ENCODE measurements around the gene PNPLA5. TPM values are rescaled to one million over a fixed set of nuclear protein-coding genes. Genes with fewer than 3 reads are reported as not detected.
"Not testable (repeated sequence)": the region's sequence is repeated elsewhere in the genome, so short reads cannot be mapped to it uniquely, and the experiment has no call there.

Gene PNPLA5
- total RNA-seq, 1 donor from 2014 or later: not detected

- DNase-seq (ENCODE audit: low read depth in 2 of 2): no peak
Observed at GRCh38 chr22:43881091-43882061, 10.4 kb downstream of the PNPLA5 start.

DNA sequence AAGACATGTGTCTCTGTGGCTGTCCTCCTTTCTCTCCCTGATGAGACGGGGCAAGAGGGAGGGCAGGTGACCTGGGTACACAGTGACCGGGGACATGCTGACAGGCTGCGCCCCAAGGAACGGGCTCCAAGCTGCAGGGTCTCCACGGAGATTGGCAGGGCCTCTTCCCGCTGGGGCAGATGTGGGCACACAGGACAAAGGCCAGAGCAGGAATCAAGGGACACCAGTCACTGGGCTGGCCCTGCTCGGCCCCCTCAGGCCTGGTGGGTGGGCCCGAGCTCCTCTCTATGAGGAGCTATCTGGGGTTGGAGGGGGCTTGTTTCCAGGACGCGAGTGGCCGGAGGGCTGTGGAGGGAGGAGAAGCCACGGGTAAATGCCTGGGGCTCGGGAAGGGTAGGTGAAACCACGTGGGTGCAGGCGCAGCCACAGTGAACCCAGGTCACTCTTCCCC, 11.2 kb downstream of the PNPLA5 start:
- DNase-seq (ENCODE audit: low read depth in 2 of 2): no peak

DNA sequence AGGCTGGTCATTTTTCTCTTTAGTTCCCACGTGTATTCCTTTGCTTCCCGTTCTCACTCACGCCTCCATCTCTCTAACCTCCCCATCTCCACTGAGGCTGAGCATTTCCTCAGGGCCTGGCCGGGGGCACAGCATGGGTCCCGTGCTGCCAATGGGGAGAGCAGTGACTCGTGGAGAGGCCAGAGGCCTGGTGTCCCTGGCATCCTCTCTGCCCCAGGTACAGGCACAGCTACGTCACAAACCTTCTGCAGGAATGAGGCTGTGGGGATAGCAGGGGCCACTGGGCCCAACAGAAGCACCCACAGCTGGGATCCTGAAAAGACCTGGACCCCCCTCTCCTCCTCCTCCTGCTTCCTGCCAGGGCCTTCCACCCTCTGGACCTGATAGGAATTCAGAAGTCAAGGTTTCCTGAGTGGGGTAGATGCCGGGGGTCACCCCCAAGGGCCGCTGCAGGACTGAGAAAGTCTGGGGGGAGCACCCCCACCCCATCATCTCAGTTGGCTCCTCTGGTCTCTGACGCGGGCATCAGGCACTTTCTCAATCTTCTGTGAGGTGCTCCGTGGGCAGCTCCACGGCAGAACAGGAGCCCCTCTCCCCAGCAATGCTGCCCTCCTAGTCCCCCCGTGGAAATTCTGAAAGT, 11.8 kb downstream of the PNPLA5 start:
- no peak for DNase-seq (ENCODE audit: low read depth in 2 of 2)

DNA sequence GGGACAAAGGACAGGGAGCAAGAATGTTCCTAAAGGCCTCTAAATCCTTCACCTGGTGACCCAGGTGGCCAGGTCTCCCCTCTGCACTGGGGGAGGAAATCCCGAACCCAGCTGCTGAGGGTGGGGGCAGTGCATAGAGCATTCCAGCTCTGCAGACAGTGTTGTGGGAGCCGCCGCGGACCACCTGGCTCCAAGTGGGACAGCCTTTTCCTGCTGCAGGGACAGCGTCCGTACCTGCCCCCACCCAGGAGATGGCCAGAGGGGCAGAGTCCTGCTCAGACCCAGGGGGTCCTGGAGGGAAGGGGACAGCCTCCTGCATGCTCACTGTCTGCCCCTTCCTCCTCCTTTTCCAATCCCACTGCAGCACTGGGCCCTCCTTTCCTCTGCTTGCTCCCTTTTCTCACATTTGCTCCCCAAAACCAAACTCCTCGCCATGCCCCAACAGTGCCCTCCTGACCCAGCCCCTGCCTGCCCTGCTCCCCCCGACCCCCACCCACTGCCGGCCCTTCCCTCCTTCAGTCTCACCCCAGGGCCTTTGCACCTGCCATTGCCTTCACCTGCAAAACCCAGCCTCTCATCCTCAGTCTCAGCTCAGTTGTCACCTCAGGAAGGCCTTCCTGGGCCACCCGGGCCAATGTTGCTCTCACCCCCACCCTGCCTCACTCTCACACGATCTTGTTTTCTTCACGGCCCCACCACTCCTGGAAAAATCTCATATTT, 12.8 kb downstream of the PNPLA5 start:
- no peak for DNase-seq (ENCODE audit: low read depth in 2 of 2)

- DNase-seq (ENCODE audit: low read depth in 2 of 2): no peak
Observed at GRCh38 chr22:43878079-43878795, 13.6 kb downstream of the PNPLA5 start.

GRCh38 chr22:43876866-43877509, 14.8 kb downstream of the PNPLA5 start:
- DNase-seq (ENCODE audit: low read depth in 2 of 2): no peak

DNA sequence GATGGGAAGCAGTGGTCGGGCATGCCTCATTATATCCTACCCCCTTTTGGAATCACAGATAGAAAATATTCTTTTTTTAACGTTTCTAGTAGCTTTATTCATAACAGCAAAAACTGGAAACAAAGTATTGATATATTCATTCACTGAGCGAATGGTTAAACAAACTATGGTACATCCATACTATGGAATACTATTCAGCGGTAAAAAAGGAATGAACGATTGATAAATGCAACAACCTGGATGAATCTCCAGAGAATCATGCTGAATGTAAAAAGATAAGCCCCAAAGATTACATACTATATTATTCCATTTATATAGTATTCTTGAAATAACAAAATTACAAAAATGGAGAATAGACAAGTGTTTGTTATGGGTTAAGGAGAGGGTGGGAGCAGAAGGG, 22.0 kb downstream of the PNPLA5 start:
- DNase-seq (ENCODE audit: low read depth in 2 of 2): no peak

GRCh38 chr22:43869001-43869400, 22.8 kb downstream of the PNPLA5 start:
- DNase-seq (ENCODE audit: low read depth in 2 of 2): not testable (repeated sequence)

DNA sequence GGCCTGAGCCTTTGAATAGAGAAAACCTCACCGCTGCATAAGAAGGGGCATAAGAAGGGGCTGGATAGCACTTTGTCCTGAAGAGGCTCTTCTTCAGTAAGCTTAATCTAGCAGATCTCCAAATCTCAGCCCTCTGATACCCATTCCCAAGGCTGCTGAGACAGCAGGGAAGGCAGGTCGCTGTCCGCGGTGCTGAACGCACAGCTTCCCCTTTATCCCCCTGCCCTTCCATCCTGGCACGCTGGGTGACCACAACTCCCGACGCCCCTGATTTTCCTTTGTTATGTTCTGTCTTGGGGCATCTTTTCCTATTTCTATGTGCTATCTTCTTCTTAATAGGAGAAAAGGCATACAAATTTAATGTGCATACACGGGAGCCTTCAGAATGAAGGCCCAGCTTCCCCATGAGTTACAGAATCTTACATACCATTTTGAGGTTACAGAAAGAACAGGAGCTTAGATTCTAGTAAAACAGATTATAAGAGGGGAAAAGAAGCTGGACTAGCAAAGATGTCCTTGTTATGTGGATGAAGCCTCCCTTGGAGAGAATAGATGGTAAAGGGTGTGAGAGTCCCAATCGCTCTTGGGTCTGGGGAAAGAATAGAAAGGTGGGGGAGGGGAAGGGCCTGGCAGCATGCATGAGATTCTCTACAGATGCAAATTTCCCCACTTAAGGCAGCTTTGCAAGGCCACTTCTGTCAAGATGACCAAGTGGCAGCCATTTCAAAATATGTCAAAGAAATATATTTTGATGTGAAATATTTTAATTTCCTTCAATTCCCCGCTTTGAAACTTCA, 23.8 kb downstream of the PNPLA5 start:
- peak; percentile 32 to 68 for DNase-seq (ENCODE audit: low read depth in 2 of 2)

- no peak for DNase-seq (ENCODE audit: low read depth in 2 of 2)
Observed at GRCh38 chr22:43862882-43863202, 29.0 kb downstream of the PNPLA5 start.

- DNase-seq (ENCODE audit: low read depth in 2 of 2): no peak
Observed at GRCh38 chr22:43862074-43862881, 29.5 kb downstream of the PNPLA5 start, which contains the start of gene SULT4A1. Gene SULT4A1 (minus strand): TSS chr22:43862513. CDS start chr22:43862382, 131 bp downstream.

GRCh38 chr22:43861529-43861928, 30.3 kb downstream of the PNPLA5 start:
- no peak for DNase-seq (ENCODE audit: low read depth in 2 of 2)

GRCh38 chr22:43860831-43861230, 31.0 kb downstream of the PNPLA5 start:
- DNase-seq (ENCODE audit: low read depth in 2 of 2): no peak

DNA sequence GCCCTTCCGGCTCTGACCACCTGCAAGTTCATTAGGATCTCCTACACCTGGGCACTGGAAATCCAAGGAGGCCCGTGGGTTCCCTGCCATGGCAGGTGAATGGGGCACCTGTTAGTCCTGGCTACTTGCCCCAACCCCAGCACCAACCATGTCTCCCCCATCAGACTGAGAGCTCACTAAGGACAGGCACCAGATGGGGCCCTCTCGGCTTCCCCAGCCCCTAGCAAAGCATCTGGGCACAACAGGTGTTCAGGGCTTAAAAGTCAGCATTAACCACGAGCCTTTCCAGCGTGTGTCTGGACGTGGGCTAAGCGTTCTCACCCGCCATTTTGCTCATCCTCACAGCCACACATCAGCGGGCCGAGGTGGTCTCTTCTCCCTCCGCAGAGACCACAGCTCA, 31.7 kb downstream of the PNPLA5 start:
- no peak for DNase-seq (ENCODE audit: low read depth in 2 of 2)

GRCh38 chr22:43859621-43860020, 32.2 kb downstream of the PNPLA5 start:
- DNase-seq (ENCODE audit: low read depth in 2 of 2): no peak

DNA sequence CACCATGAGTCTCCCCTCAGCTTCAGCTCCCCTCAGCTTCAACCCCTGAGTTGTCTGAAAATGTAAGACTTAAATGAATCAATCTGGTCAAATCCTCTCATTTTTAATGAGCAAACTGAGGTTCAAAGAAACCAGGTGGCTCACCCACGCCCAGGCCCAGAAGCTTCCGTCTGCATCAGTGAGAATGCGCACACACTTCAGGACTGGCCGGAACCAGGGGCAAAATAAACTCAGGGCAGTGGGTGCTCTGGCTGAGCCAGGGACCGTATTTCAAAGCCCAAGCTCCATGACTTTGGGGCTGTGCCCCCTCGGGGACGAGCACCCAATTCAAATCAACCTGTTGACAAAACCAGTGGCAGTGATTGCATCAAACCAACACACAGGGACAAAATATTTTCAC, 32.6 kb downstream of the PNPLA5 start:
- DNase-seq (ENCODE audit: low read depth in 2 of 2): no peak

GRCh38 chr22:43858156-43858895, 33.5 kb downstream of the PNPLA5 start:
- no peak for DNase-seq (ENCODE audit: low read depth in 2 of 2)

DNA sequence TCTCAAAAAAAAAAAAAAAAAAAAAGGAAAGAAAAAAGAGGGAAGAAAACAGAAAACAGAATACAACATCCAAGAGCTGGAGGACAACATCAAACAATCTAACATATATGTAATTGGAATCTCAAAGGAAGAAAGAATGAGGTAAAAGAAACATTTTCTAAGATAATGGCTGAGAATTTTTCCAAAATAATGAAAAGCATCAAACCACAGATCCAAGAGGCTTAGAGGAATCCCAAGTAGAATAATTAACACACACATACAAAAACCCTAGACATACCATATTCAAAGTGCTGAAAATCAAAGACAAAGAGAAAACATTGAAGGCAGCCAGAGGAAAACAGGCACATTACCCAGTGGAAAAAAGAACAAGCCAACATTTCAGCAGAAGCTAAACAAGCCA, 34.4 kb downstream of the PNPLA5 start:
- DNase-seq (ENCODE audit: low read depth in 2 of 2): no peak

DNA sequence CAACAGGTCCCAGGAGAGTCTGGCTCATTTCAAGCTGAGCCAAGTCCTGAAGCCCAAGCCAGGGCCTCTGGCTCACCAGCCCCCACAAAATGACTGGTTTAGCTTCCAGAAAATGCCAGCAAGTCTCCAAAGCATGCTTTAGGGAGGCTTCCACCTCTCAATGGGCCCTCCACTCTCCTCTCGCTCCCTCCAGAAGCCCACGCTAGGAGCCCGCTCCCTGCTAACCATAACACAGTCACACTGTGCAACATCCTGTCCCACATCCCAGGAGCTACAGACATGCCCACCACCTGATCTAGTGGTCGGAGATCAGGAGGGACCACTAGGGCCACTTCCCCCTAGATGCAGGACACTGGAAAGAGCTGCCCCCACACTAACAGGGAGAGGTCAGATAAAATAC, 36.4 kb downstream of the PNPLA5 start:
- no peak for DNase-seq (ENCODE audit: low read depth in 2 of 2)

Data from dermis microvascular lymphatic vessel endothelial cell (primary cell).